NCI-H510A (cell line): Measurements from ENCODE around the gene SMAD1.
"Not testable (repeated sequence)": the region's sequence is repeated elsewhere in the genome, so short reads cannot be mapped to it uniquely, and the experiment has no call there.

ENCODE experiments used
- DNase-seq: peaks from one replicate; lab custom pipeline; 2025; lab: John Stamatoyannopoulos, UW

SMAD1 gene

GRCh38 chr4:145528601-145529000 is 46.9 kb downstream of the SMAD1 start:
- DNase-seq: no peak

- DNase-seq: no peak
Measured at GRCh38 chr4:145530189-145530588, 48.5 kb downstream of the SMAD1 start.

GRCh38 chr4:145530662-145531061 is 49.0 kb downstream of the SMAD1 start:
- DNase-seq: no peak

GRCh38 chr4:145531223-145531622 is 49.6 kb downstream of the SMAD1 start:
- DNase-seq: no peak

GRCh38 chr4:145531859-145532258 is 50.2 kb downstream of the SMAD1 start:
- DNase-seq: no peak

- no peak for DNase-seq
Measured at GRCh38 chr4:145533001-145533400, 51.3 kb downstream of the SMAD1 start.

GRCh38 chr4:145533415-145533814 is 51.8 kb downstream of the SMAD1 start:
- not testable (repeated sequence) for DNase-seq

GRCh38 chr4:145533961-145534360 is 52.3 kb downstream of the SMAD1 start:
- no peak for DNase-seq

- no peak for DNase-seq
Measured at GRCh38 chr4:145535202-145535601, 53.5 kb downstream of the SMAD1 start.

- DNase-seq: no peak
Measured at GRCh38 chr4:145536044-145536443, 54.4 kb downstream of the SMAD1 start.

GRCh38 chr4:145538596-145538995 is 56.9 kb downstream of the SMAD1 start:
- no peak for DNase-seq

GRCh38 chr4:145539671-145540070 is 58.0 kb downstream of the SMAD1 start:
- no peak for DNase-seq

GRCh38 chr4:145540235-145540634 is 58.6 kb downstream of the SMAD1 start:
- DNase-seq: no peak

GRCh38 chr4:145541346-145541745 is 59.7 kb downstream of the SMAD1 start:
- DNase-seq: no peak

GRCh38 chr4:145545031-145545430 is 63.4 kb downstream of the SMAD1 start:
- no peak for DNase-seq

GRCh38 chr4:145545538-145546174 is 64.0 kb downstream of the SMAD1 start:
- no peak for DNase-seq

GRCh38 chr4:145546175-145546915 is 64.7 kb downstream of the SMAD1 start:
- DNase-seq: no peak

GRCh38 chr4:145551660-145552059 is 70.0 kb downstream of the SMAD1 start:
- DNase-seq: no peak

GRCh38 chr4:145552181-145552822 is 70.6 kb downstream of the SMAD1 start:
- DNase-seq: no peak

GRCh38 chr4:145553375-145553774 is 71.7 kb downstream of the SMAD1 start:
- no peak for DNase-seq

GRCh38 chr4:145554691-145555090 is 73.0 kb downstream of the SMAD1 start:
- no peak for DNase-seq

GRCh38 chr4:145557720-145558119 is 76.1 kb downstream of the SMAD1 start:
- no peak for DNase-seq

- DNase-seq: no peak
Measured at GRCh38 chr4:145563293-145563985, 81.8 kb downstream of the SMAD1 start.
